Activated T-helper 1 cell treated with Interleukin-2 at 50 U/mL for 16 hours (primary cell): ENCODE data around the gene PUM2.

Experiments
- DNase-seq: peaks from one replicate; pipeline ENCODE4 v3.0.0-alpha.2; 2020; ENCODE audit warnings: low read depth

The PUM2 gene

DNA sequence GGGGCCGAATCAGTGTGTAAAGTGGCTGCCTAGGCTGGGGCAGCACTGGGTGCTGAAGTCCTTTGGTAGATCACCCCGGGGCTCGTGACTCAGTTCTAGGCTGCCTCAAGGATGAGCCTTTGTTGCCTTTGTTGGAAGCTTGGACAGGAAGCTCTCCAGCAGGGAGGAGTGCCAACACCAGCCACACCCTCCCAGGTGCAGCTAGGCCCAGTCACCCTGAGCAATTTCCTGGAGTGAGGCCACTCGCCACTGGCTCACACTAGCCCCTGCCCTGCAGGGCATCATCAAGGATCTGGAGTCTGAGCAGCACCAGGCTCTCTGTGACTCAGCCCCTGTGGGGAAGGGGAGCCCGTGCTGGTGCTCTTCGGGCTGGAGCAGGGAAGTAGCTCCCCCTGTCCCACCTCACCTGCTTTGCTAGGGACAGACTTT, 119.0 kb downstream of the PUM2 start:
- no peak for DNase-seq

DNA sequence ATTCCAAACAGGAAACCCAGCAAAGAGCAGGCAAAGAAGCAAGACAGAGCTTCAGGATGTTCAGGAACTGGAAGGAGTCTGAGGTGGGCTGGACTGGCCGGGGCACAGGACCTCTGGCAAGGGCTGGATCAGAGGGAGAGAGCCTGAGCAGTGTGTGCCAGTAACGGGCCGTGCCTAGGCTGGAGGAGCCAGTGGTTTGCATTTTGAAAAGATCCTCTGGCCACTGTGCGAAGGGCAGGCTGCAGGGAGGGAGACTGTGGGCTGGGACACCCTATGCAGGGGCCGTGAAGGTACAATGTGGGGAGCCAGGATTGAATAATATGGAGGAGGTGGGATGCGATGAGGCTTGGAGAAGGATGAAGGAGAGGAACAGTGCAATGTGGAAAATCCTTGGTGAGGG, 119.5 kb downstream of the PUM2 start:
- no peak for DNase-seq

DNA sequence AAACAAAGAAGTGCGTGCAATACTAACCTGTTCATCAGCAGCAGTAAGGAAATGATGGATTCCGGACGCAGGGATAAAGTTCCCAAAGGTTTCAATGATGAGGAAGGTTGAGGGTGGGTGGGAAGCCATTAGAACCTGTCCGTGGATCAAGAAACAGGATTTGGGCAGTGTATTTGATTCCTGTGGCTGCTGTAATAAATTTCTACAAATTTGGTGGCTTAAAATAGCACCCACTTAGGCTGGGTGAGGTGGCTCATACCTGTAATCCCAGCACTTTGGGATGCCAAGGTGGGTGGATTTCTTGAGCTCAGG, 120.6 kb downstream of the PUM2 start:
- no peak for DNase-seq

DNA sequence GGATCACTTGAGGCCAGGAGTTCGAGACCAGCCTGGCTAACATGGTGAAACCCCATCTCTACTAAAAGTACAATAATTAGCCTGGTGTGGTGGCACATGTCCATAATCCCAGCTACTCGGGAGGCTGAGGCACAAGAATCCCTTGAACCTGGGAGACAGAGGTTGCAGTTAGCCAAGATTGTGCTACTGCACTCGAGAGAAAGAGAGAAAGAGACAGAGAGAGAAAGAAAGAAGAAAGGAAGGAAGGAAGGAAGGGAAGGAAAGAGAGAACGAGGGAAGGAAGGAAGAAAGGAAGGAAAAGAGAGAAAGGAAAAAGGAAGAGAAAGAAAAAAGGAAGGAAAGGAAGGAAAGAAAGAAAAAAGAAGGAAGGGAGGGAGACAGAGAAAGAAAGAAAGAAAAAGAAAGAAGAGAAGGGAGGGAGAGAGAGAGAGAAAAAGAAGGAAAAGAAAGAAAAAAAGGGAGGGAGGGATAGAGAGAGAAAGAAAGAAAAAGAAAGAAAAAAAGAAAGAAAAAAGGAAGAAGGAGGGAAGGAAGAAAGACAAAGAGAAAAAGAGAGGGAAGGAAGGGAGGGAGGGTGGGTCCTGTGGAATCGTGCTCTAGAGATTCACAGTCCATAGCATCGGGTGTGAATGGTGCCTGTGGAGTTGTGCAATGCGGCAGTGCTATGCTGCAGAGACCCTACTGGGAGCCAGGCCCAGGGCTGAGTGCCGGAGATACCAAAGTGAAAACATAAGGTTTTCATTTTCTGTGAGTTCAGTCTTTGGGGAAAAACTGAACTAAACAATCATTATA, 121.1 kb downstream of the PUM2 start:
- DNase-seq = no peak

DNA sequence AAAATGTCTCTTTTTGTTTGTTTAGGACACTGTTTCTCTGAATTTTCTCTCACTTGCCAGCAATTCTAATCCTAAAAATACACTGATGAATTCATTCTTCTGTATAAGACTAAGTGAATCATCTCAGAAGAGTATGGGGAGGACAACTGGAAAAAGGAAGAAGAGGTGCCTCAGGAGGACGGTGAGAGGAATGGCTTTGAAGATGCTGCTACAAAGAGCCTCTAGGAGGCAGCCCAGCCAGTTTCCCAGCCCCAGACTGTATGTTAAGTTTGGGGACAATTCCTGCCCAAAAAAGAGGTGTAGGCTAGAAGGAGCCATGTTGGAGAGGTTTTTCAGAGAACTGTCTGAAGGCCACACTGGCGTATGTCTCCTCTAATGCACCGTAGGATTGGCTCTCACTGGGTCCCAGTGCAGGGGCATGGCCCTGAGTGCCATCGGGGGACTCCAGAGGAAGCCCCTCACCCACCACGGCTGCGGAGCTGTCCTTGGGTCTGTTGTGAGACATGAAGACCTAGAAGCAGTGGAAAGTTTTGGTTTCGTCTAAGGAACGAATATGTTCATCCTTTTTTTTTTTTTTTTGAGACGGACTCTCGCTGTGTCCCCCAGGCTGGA, 122.6 kb downstream of the PUM2 start:
- no peak for DNase-seq

DNA sequence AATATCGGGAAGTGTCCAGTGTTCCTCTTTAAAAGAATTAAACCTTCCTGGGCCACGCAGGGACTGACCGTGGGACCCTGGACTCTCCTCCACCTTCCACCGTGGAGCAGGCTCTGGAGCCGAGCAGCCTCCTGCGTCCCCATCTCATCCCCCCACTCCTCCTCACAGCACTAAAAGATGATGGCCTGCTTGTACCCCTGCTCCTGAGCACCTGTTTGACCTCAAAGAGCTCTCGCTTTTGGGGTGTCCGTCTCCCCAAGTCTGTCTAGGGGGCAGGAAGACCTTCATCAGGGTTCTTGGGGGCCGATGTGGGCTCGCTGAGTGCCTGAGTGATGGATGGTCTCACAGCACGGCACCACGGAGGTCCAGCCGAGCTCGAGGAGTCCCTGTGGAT, 124.5 kb downstream of the PUM2 start:
- no peak for DNase-seq

DNA sequence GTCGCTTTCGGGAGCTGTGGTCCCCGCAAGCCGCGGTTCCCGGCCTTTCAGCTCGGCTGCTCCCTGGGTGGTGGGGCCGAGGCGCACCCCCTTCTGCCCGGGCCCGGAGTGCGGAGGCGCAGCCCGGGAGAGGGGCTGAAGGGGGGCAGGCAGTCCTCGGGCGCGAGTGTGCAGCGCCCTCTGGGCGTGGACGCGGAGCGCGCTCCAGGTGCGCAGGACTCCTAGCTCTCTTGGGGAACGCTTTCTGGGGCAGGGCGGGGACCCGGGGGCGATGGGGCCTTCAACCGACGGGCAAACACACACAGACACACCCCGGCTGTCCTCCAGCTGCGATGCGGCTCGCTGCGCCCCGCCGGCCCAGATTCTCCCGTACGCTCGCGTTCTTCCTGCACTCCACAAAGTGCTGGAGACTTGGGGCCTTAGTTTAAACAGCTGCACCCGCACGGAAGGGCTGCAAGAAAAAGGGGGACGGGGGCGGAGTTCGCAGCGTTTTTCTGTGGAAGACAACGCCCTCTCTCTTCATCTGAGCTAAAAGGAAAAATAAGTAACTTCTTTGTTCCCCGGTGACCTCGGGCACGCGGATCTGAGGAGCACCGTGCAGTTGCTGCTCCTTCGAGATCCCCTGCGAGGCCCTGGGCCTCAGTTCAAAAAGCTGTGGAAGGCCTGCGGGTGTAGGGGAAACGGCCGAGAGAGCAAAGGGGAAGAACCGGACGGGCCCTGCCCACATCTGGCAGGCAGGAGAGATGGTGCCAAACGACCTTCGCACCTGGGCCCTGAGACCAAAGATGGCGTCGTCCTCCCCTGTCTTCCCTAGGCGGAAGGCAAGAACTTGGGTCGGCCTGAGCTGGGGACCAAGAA, 125.1 kb downstream of the PUM2 start:
- DNase-seq = no peak

DNA sequence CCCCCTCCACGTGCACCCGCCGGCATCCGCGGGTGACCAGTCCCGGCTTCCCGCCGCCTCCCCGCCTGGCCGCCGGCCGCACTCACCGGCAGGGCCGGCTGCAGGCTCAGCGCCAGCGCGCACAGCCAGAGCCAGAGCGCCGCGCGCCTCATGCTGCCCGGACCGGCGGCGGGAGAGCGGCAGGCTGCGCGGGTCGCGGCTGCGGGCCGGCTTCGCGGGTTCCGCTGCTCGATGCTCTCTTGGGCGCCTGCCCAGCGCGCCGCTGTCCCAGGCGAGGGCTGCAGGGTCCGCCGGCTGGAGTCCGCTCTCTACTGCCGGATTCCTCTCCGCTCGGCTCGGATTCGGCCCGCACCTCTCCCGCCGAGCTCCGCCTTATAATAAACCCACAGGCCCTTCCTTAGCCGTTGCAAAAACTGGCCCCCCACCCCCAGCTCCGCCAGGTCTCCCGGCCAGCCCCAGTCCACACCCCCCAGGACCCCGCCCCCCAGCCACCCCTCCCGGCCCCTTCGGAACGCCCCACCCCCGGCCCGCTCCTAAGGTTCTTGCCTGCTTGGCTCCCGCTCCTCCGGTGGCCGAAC, 125.8 kb downstream of the PUM2 start, which contains the start of gene SDC1:
TSS of gene SDC1 (minus strand) at position 415 of the 578 bp plus-strand sequence. CDS start at position 152, 263 bp downstream.
- no peak for DNase-seq

DNA sequence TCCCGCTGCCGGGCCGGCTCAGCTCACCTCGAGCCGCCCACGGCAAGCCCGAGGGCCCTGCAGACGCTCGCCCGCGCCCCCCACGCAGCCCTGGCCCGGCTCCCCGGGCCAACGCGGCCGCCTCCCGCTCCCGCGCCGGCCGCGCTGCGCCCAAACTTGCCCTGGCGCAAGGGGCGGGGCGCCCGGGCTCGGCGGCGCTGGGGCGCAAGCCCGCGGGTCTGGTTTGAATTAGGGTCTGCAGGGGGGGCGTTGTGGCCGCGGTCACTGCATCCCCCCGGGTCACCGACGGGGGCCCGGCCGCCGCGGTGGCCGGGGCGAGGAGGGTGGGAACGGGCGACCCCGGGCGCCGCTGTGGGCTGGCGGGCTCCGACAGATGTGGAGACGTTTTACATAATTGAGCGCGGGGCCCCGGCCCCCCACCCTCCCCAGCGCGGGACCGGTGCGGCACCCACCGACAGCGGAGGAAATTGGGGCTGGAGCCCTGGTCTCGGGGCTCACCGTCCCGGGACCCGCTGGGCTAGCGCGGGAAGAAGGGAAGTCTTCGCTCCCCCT, 126.4 kb downstream of the PUM2 start:
- DNase-seq = no peak

DNA sequence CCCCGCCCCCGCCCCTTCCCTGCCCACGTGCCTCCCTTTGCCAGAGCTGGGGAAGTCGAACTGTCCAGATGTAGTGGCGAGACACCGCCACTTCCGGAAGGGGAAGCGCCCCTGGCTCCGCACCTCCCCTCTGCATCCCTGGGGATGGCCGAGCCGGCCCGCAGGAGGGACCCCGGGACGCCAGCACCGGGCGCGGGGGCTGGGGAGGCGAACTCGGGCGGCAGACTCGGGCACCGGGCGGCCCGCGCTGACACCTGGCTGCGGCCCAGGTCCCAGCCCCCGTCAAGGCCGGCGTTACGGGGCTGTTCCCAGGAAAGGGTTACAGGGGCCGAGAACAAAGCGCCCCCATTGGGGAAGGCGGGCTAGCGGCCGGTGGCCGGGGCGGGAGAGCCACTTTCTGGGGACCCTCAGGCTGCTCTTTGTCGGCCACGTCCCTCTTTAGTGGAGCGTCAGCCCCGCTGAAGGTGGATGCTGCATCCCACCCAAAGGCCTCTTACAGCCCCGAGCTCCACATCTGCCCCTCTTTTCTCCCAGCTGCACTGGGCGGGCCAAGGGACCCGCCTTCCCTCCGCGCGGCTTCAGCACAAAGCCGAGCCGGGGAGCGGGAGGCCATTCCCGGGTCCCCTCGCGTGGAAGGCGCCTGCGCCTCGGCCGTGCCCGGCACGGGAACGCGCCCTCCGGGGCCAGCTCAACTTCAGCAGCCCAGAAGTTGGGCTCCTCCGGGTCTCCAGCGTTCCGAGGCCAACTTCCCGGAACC, 127.1 kb downstream of the PUM2 start:
- no peak for DNase-seq

DNA sequence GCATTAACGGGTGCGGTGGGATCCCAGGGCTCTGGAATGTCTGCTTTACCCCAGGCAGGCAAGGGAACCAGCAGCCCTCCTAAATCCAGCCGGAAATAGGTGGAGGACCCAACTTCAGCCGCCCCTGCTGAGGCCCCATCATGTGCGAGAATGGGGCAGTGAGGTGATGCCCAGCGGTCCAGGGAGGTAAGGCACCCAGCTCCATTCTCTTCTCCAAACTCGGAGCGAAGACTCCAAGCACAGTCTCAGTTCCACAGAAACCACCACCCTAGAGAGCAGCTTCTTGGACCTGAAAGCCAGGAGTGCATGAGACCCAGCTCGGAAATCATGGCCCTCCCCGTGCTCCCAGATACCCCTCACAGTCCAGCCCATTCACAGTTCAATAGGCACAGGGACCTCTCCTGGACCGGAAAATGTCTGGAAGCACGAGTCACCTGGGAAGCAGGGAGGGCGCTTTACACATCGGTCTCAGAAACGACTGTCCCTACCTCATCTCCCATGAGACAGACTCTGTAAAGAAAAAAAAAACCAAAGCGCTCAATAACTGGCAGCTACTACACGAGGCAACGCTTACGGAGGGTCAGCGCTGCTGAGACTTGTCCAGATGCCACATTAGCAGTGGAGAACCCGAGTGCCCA, 127.8 kb downstream of the PUM2 start:
- DNase-seq = no peak

DNA sequence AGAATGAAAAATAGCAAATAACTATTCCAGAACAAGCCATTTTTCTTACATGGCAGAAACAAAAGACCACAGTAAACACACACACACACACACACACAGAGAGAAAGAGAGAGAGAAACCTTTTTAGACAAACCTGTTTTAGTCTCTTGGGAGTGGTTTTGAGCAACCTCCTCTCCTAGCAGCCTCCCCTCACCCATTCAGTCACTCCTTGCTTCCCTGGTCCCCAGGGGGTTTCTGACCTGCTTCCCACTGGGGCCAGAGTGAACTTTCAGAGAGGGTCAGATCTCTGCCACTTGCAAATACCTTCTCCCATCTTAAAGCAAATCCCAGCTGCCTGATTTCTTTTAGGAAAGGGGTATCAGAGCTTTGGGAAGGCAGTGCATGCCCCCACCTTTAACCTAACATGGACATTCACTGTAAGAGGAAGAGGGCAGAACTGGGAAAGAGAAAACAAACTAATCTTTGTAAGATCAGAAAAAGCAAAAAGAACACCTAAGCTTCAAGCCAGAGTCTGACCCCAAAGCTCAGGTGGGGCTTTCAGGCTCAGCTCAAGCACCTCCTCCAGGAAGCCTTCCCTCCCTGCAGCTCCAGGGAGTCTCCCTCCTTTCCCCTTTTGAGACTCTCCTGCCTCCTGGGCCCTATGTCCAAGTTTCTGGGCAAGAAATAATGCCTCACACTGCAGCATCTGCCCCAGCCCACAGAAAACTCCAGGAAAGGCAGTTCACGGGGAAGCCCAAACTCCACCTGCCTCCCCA, 128.5 kb downstream of the PUM2 start:
- DNase-seq = no peak

DNA sequence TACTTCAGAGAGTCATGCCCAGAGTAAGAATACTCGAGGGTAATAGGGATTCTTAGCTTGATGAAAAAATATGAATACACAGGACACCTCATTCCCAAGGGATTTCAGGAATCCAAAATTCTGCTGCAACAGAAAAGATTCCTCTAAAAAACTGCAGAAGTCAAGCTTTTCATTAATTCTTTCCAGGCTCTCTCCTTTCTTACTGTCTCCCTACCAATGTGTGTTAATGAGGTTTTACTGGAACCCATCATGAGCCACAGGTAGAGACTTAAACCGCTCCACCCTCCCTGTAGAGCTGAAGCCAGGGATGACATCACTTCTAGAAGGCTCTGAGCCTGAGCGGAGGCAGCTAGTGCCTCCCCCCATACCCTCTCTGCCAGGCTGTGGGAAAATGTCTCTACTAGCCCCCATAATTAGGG, 129.1 kb downstream of the PUM2 start:
- DNase-seq = no peak

DNA sequence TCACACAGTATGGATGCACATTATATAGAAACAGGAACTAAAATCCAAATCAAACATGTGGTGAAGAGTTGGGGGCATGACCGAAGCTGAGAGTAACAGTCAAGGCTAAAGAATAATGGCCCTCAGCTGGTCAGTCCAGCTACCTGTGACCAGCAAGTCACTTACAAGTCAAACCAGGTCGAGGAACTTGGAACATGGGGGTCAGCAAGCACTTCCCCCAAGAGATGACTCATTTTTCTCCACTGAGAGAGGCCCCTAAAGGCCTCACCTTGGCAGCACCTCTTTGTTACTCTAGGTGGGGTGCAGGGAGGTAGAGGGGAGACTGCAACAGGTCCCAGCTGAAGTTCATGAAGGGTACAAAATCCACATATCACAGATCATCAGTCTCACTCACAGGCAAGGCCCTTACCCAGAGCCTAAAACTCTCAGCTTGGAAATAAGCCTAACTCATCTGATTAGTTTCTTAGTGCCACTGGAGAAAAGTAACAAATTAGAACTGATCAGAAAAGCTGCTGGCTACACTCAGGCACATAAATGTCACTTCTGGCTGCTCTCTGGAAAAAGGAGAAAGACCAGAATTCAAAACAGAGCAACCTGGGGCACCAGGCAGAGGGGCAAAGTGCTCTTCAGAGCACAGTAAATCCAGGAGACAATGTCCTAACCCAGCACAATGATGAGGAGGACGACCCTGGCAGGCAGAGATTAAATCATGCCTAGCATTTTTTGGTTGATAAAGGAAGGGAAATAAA, 129.7 kb downstream of the PUM2 start:
- DNase-seq = no peak

DNA sequence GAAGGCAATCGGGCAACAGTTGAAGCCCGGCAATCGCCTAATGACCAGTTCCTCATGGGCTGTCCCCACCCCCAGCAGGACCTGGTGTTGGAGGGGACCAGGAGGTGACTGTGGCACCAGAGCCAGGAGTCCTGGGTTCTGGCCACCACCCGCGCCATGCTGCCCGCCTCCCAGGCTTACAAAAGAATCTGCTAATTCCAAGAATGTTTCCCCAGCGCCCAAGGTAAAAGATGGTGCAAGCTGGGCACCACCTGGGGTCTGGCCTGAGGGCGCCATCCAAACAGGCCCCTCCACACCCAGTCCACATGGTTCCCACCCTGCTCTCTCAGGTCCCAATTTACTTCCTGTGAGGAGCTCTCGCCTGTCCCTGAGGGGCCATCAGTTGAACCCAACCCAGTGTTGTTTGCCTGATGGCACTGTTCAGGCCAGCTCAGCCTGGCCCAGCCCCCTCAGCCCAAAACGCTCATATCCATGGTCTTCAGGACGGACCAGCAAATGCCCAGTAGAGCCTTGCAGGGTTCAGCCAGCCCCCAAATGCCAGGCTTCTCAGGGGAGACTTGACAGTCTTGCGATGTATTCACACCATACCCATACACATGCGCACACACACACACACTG, 130.8 kb downstream of the PUM2 start:
- DNase-seq = no peak

DNA sequence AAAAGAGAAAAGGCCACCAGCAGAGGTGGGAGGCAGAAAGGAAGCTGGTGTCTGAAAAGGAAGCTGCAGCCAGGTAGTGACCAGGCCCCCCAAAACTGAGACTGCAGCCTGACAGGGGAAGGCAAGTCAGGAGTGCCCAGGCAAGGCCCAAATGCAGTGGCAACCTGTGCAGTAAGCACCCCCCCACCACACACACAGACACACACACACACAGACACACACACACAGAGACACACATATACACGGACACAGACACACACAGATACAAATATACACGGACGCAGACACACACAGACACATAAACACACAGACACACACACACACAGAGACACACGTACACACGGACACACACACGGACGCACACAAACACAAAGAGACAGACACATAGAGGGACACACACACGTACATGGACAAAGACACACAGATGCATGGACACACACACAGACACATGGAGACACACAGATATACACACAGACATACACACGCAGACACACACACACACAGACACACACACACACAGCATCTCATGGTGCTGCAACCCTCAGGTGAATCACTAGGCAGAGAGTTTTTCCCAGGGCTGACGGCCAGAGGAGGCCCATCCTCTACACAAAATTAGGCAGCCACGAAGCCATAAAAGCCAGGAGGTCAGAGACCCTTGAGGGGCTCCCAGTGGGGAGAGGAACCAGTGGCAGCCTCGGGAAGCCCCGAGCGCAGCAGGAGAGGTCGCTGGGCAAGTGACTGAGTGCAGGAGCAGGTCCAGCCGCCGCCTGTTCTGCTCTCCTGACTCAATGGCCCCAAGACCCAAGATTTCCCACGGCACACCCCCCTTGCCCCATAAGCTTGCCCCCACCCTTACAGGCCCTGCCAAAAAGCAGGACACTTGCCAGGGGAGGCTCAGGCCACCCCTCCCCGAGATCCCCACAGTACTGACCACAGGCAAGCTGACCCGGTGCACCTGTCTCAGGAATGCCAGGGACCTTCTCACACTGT, 132.0 kb downstream of the PUM2 start:
- DNase-seq = no peak

DNA sequence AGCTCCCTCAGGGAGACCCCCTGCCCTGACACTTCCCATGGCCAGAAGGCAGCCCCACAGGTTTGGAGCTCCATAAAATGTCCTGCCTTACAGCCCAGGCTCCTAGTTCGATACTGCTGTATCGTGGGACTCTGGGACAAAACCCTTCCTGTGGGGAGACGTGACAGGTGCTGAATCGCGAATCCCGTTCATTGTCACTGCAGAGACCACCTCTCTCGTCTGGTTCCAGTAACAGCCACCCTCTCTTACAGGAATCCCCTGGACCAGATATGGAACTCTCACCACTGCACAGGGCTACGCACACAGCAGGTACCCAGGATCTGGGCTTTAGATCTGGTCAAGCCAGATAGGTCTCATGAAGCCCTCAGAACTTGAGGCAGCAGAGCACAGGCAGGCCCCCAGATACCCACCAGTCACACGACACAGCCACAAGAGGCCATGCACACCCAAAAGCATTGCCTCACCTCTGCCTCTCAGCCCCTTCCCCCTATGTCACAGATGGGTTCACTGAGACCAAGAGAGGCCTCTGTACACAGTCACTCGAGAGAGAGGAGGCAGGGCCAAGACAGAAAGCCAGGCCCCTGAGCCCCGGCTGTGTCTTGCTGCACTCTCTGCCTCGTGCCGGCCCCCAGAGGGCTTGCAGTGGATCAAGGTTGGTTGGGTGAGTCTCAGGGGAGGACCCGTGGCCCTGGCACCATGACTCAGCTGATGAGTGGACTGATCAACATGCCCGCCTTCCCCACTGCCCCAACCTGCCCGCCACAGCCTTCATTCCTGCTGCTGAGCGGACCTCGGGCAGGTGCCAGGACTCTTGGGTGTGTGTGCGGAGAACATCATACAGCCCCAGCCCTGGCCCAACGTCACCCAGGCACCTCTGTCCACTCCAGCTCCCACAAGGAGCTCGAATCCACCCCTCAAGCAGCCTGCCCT, 133.3 kb downstream of the PUM2 start:
- DNase-seq = no peak
